Right cardiac atrium (tissue), 5 donors: ENCODE results near the gene CTDSP1. TPM values are rescaled to one million over a fixed set of nuclear protein-coding genes. Genes with fewer than 3 reads are reported as not detected.

Experiments used
- ATAC-seq, 2 donors: fragments of 200-7000 bp; cut with Tn5 transposase; one replicate each; pipeline versions ENCODE4 v1.8.0 to v1.9.1; 2020; ENCODE audit warnings: moderate library complexity in 2 of 2, mild to moderate bottlenecking in 1 of 2
- DNase-seq, 3 donors: peaks; one replicate each; pipeline ENCODE4 v3.0.0-alpha.2; 2020
- H3K27ac ChIP-seq: one replicate; pipeline ENCODE4 v1.5.1; 2013; ENCODE audit warnings: mild to moderate bottlenecking, low read length, control low read depth, moderate library complexity
- H3K27me3 ChIP-seq: one replicate; pipeline ENCODE4 v1.6.1; 2013; ENCODE audit not compliant: control insufficient read depth, insufficient read depth
- H3K4me1 ChIP-seq: one replicate; pipeline ENCODE4 v1.6.1; 2013; ENCODE audit warnings: low read length; ENCODE audit not compliant: control insufficient read depth, insufficient read depth
- H3K4me3 ChIP-seq: one replicate; pipeline ENCODE4 v1.5.1; 2013; ENCODE audit warnings: low read length, control low read depth
- H3K9me3 ChIP-seq: one replicate; pipeline ENCODE4 v1.6.1; 2013; ENCODE audit warnings: low read length; ENCODE audit not compliant: control insufficient read depth
- WGBS: extraction: QIAGEN DNeasy Blood & Tissue Kit; methylation state at CpG from one replicate; pipeline ENCODE4 v1.1.7; 2013; 5-methylcytosine and 5-hydroxymethylcytosine counted together
- intact Hi-C, 4 donors: fragments of 100-400 bp; cut with DNase I; formaldehyde crosslinking; loops; one replicate each; pipeline versions ENCODE4 v1.11.0 to v1.14.0; 2022 to 2023
- polyA plus RNA-seq: library from polyadenylated mRNA; stranded (reverse); fragments of 200-250 nt; gene quantifications from one replicate; pipeline ENCODE4 v1.2.3, GENCODE V29; 2013
- total RNA-seq, 4 donors: library from RNA; stranded (reverse); fragmentation: NEBNext Ultra II Directional; extraction: Animal tissue kit (Norgen Biotek cat#: 25700); gene quantifications; one replicate each; pipeline ENCODE4 v1.2.1, GENCODE V29; 2021
- donor health status: healthy with polysubstance abuse.
- donor health status: DM: no; HTN: yes; CAD: no.
- donor health status: DM: no; HTN: no; CAD: no.
- donor health status: DM: no; HTN: yes; CAD: no; lungs with severe emphysema.
- donor health status: DM: yes; HTN: yes; CAD: no.

The CTDSP1 gene
- total and polyA plus RNA-seq, 5 donors: 85.9 to 118 (median 116) TPM

DNA sequence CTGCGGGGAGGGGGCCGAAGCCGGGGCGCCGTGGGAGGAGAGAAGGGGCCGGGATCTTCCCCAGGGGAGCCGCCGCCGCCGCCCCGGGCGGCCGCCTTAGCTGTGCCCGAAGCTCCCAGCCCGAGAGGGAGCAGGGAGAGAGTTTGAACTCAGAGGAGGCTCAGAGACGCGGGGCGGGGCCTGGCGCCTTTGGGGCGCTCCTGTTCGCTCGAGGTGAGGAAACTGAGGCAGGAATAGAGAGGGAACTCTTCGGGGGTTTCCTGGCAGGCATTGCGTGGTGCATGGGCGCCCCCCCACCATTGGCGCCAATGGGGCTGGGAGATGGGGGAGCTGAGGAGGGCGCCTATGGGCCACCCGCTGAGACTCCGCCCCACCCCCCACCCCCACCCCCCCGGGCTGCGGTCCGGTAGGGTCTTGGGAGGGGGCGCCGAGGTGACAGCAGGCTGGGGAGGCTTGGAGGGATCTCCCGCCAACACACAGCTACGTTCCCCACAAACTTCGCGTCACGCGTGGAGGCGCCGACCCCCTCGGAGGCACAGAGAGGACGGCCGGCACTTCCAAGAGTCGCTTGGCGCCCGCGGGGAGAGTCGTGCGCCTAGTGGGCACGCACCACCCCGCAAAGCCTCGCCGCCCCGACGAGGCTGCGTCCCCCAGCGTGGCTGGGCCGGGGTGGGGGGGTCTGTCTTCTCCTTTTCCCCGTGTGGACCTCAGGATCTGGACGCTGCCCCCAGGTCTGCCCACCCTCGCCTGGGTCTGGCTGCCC lies 680 bp downstream of the CTDSP1 start:
- under 1% methylated on average over 63 of the region's 63 CpGs for WGBS
- Histone ChIP-seq H3K9me3 (no peaks in the 10 kb centered on the region), H3K27ac (peak overlapping the region; percentile 92), H3K27me3 (no peaks in the 10 kb centered on the region), H3K4me1 (peaks cover 3% of the 10 kb centered on the region), H3K4me3 (peak overlapping the region; percentile 92)
- ATAC-seq (peak in 1 of 2 donors; percentile 1), DNase-seq (peak; percentile 60 to 86 (median 85))
- intact Hi-C loops: no loop called here

DNA sequence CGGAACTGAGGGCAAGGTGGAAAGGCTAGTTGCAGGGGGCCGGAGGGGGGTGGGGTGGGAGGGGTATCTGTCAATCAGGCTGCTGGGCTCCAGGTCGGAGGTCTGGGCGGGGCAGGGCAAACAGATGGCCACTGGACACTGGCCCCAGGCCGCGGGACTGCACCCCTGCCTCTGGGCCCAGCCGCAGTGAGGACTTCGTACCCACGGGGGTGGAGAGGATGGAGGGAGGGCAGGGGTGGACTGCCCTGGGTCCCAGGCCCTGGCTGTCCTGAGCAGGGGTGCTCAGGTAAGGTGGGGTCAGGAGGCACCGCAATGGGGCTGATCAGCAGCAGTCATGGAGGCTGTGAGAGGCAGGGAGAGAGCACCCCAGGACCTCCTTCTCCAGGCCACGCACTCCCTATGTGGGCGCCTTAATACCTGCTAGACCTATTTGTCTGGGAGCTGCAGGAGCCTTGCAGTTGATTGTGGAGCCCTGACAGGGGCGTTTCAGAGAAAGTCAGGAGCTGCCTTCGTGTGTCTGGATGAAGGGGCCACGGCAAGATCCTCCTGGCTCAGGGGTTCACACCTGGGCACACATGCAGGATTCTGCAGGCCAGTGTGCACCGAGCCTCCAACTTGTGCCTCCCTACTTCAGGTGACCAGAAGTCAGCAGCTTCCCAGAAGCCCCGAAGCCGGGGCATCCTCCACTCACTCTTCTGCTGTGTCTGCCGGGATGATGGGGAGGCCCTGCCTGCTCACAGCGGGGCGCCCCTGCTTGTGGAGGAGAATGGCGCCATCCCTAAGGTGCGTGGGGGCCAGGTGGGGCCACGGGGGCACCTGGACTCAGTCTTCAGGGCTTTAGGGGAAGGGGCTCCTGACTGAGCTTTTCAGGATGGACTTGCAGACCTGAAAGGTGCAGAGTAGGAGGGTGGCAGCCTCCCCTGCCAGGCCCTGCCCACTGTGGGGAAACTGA lies 1.5 kb downstream of the CTDSP1 start:
- intact Hi-C loops: no loop called here
- no peaks in the 10 kb centered on the region for H3K9me3 ChIP-seq
- no peaks in the 10 kb centered on the region for H3K27me3 ChIP-seq
- no peak for ATAC-seq
- DNase-seq: peak; percentile 54 to 79 (median 77)
- H3K27ac ChIP-seq: peak overlapping the region; percentile 86
- WGBS: 24% methylated on average over 24 of the region's 24 CpGs
- peak overlapping the region; percentile 92 for H3K4me3 ChIP-seq
- H3K4me1 ChIP-seq: peaks cover 3% of the 10 kb centered on the region

DNA sequence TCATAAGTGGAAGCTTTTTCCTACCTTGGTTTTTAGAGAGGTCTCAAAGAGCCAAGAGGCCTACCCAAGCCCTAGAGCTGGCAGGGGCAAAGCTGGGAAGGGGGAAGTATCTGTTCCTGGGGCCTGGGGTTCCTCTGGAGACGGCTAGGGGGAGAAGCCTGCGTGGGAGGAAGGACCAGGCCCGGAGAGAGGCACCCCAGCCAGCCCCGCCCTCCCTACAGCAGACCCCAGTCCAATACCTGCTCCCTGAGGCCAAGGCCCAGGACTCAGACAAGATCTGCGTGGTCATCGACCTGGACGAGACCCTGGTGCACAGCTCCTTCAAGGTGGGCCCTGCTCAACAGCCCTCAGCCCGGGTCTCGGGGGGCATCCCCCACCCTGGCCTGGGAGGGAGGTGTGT lies 2.2 kb downstream of the CTDSP1 start:
- Histone ChIP-seq H3K9me3 (no peaks in the 10 kb centered on the region), H3K27ac (peak overlapping the region; percentile 3), H3K4me3 (peak overlapping the region; percentile 92), H3K27me3 (no peaks in the 10 kb centered on the region), H3K4me1 (peaks cover 3% of the 10 kb centered on the region)
- WGBS: 54% methylated on average over 9 of the region's 9 CpGs
- intact Hi-C loops: no loop called here
- ATAC-seq: no peak
- peak in 2 of 3 donors; percentile 61 to 63 for DNase-seq

GRCh38 chr2:218402491-218402901 lies 2.8 kb downstream of the CTDSP1 start:
- Histone ChIP-seq H3K27ac (no peak overlapping the region), H3K27me3 (no peaks in the 10 kb centered on the region), H3K4me3 (no peak overlapping the region), H3K4me1 (peaks cover 6% of the 10 kb centered on the region), H3K9me3 (no peaks in the 10 kb centered on the region)
- peak in 2 of 3 donors; percentile 68 to 70 for DNase-seq
- no peak for ATAC-seq
- intact Hi-C loops: no loop called here
- WGBS: 56% methylated on average over 8 of the region's 8 CpGs

GRCh38 chr2:218402911-218403411 lies 3.3 kb downstream of the CTDSP1 start:
- Histone ChIP-seq H3K27me3 (no peaks in the 10 kb centered on the region), H3K27ac (no peak overlapping the region), H3K4me3 (no peak overlapping the region), H3K4me1 (peaks cover 6% of the 10 kb centered on the region), H3K9me3 (no peaks in the 10 kb centered on the region)
- DNase-seq (peak in 2 of 3 donors; percentile 63 to 68), ATAC-seq (no peak)
- WGBS: 80% methylated on average over 26 of the region's 26 CpGs
- intact Hi-C loops: no loop called here

- 78% methylated on average over 7 of the region's 7 CpGs for WGBS
- Histone ChIP-seq H3K4me1 (peaks cover 6% of the 10 kb centered on the region), H3K9me3 (no peaks in the 10 kb centered on the region), H3K4me3 (no peak overlapping the region), H3K27ac (no peak overlapping the region), H3K27me3 (no peaks in the 10 kb centered on the region)
- DNase-seq (peak in 1 of 3 donors; percentile 40), ATAC-seq (no peak)
- intact Hi-C loops: no loop called here
These were observed 4.1 kb downstream of the CTDSP1 start for GRCh38 chr2:218403810-218404209.

- no peak overlapping the region for H3K27ac ChIP-seq
These were observed 4.8 kb downstream of the CTDSP1 start for GRCh38 chr2:218404351-218405085.

GRCh38 chr2:218405086-218405745 lies 5.5 kb downstream of the CTDSP1 start:
- Histone ChIP-seq H3K27me3 (no peaks in the 10 kb centered on the region), H3K27ac (peak overlapping the region; percentile 96), H3K9me3 (no peaks in the 10 kb centered on the region), H3K4me3 (no peak overlapping the region), H3K4me1 (peaks cover 6% of the 10 kb centered on the region)
- no peak for ATAC-seq
- intact Hi-C loops: loop anchor here in 1 of 4 donors (5.0 kb wide), 1 partner anchor 62 kb away; no protein-coding TSS in a partner anchor
- no peak for DNase-seq
- WGBS: 40% methylated on average over 8 of the region's 8 CpGs

More at GRCh38 chr2:218404351-218405085, 4.8 kb downstream of the CTDSP1 start:
- intact Hi-C loops: loop anchor here in 1 of 4 donors (5.0 kb wide), 1 partner anchor 63 kb away; no protein-coding TSS in a partner anchor
- ATAC-seq (no peak), DNase-seq (peak in 2 of 3 donors; percentile 66 to 74)
- WGBS: 57% methylated on average over 16 of the region's 16 CpGs
- Histone ChIP-seq H3K4me3 (no peak overlapping the region), H3K9me3 (no peaks in the 10 kb centered on the region), H3K27me3 (no peaks in the 10 kb centered on the region), H3K4me1 (peaks cover 6% of the 10 kb centered on the region)

DNA sequence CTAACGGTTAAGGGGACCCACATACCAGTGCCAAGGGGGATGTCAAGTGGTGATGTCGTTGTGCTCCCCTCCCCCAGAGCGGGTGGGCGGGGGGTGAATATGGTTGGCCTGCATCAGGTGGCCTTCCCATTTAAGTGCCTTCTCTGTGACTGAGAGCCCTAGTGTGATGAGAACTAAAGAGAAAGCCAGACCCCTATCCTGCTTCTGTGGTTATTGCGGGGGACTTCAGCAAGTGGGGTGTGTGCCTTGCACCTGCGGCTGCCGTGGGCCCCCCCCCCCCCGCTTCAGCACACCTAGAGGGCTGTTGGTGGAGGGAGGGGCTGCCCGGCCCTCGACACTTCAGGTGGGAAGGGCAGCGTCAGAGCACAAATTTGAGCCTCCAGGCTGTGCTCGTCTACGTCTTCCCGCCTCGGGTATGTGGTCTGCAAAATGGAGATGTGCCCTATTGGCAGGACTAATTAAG lies 6.1 kb downstream of the CTDSP1 start:
- H3K4me1 ChIP-seq: peaks cover 6% of the 10 kb centered on the region
- peak; percentile 1 to 2 for ATAC-seq

More for the DNA sequence above, 6.1 kb downstream of the CTDSP1 start:
- peak overlapping the region; percentile 96 for H3K27ac ChIP-seq
- DNase-seq: peak in 2 of 3 donors; percentile 81 to 83
- H3K4me3 ChIP-seq: peak overlapping the region; percentile 24
- intact Hi-C loops: loop anchor here in 1 of 4 donors (5.0 kb wide), 1 partner anchor 62 kb away; no protein-coding TSS in a partner anchor
- no peaks in the 10 kb centered on the region for H3K27me3 ChIP-seq
- H3K9me3 ChIP-seq: no peaks in the 10 kb centered on the region
- 4% methylated on average over 15 of the region's 15 CpGs for WGBS
